ENCODE measurements around the gene EXOC3L4. TPM values are rescaled to one million over a fixed set of nuclear protein-coding genes. Genes with fewer than 3 reads are reported as not detected.

EXOC3L4 gene
- total and polyA plus RNA-seq, 2 donors (not counting 3 experiments of a cell fraction or from before 2014, with no cell fraction given) = not detected

GRCh38 chr14:103151270-103151945 is 56.9 kb downstream of the EXOC3L4 start:
- TF ChIP-seq GATA2 (IDR thresholded peaks at IDR 0.05; ENCODE audit: insufficient read depth, insufficient read length, low read depth, low read length) = no peak
- no peak for TF ChIP-seq POLR2A (IDR thresholded peaks at IDR 0.05; ENCODE audit: low read depth, low read length)
- no peak overlapping the region for H3K9ac ChIP-seq (replicated peaks; ENCODE audit: extremely low read depth, insufficient read depth, low read length)
- no TSS peak for BruUV-seq (replicated peaks)
- H3K4me1 ChIP-seq (ENCODE audit: control insufficient read depth, extremely low read depth, insufficient read depth, low read length) = no peaks in the 10 kb centered on the region
- H3K4me2 ChIP-seq (ENCODE audit: insufficient read depth, low read length) = no peak overlapping the region
- H4K20me1 ChIP-seq (replicated peaks; ENCODE audit: control insufficient read depth, extremely low read depth, insufficient read depth, low read length) = no peaks in the 10 kb centered on the region
- no peak overlapping the region for H3K4me3 ChIP-seq (replicated peaks in 1 of 3; ENCODE audit: insufficient read depth in 1 of 3, low read depth in 1 of 3, low read length in 3 of 3)
- dilution Hi-C loops (cut with MboI; ENCODE audit: extremely low pct_ligation_motif_present, low sequenced_read_pairs) (no loop called here), intact Hi-C loops (cut with micrococcal nuclease) (no loop called here)
- H3K27me3 ChIP-seq (ENCODE audit: control insufficient read depth in 2 of 2, insufficient read depth in 2 of 2, low read length in 2 of 2) = peaks cover 2 to 7% of the 10 kb centered on the region in 2 experiments
- H3K36me3 ChIP-seq (ENCODE audit: control insufficient read depth in 2 of 2, extremely low read depth in 1 of 2, insufficient read depth in 2 of 2, low read length in 2 of 2) = no peaks in the 10 kb centered on the region
- no peak overlapping the region for H3K27ac ChIP-seq (ENCODE audit: insufficient read depth, low read depth, low read length)
- H2AFZ ChIP-seq (ENCODE audit: low read depth, low read length) = no peak overlapping the region
- H3K9me1 ChIP-seq (replicated peaks; ENCODE audit: control insufficient read depth, extremely low read depth, insufficient read depth, low read length) = no peaks in the 10 kb centered on the region
- H3K9me3 ChIP-seq (replicated peaks; ENCODE audit: control insufficient read depth, insufficient read depth, low read length) = no peaks in the 10 kb centered on the region
- DNase-seq (ENCODE audit: low read depth, low spot score) (no peak), FAIRE-seq (no peak)
- no peaks in the 10 kb centered on the region for H3K79me2 ChIP-seq (ENCODE audit: control insufficient read depth, insufficient read depth, low read length)
- ChIA-PET POLR2A (no interaction called here), CTCF (interaction anchor here (2.0 kb wide), 1 partner anchor 46 kb away, joined by 12 read pairs; no protein-coding TSS in a partner anchor)

- H3K36me3 ChIP-seq (ENCODE audit: control insufficient read depth in 2 of 2, extremely low read depth in 1 of 2, insufficient read depth in 2 of 2, low read length in 2 of 2) = no peaks in the 10 kb centered on the region
- H2AFZ ChIP-seq (ENCODE audit: low read depth, low read length) = no peak overlapping the region
- no peak for FAIRE-seq
- H3K4me1 ChIP-seq (ENCODE audit: control insufficient read depth, extremely low read depth, insufficient read depth, low read length) = no peaks in the 10 kb centered on the region
- intact Hi-C loops (cut with micrococcal nuclease) = no loop called here
- H3K79me2 ChIP-seq (ENCODE audit: control insufficient read depth, insufficient read depth, low read length) = no peaks in the 10 kb centered on the region
- H3K9me3 ChIP-seq (replicated peaks; ENCODE audit: control insufficient read depth, insufficient read depth, low read length) = no peaks in the 10 kb centered on the region
- H3K9me1 ChIP-seq (replicated peaks; ENCODE audit: control insufficient read depth, extremely low read depth, insufficient read depth, low read length) = no peaks in the 10 kb centered on the region
- POLR2A ChIA-PET = no interaction called here
- H3K4me3 ChIP-seq (replicated peaks in 1 of 3; ENCODE audit: insufficient read depth in 1 of 3, low read depth in 1 of 3, low read length in 3 of 3) = no peak overlapping the region
- TF ChIP-seq POLR2A (IDR thresholded peaks at IDR 0.05; ENCODE audit: low read depth, low read length) (no peak), GATA2 (IDR thresholded peaks at IDR 0.05; ENCODE audit: insufficient read depth, insufficient read length, low read depth, low read length) (no peak), FOS (IDR thresholded peaks at IDR 0.05; ENCODE audit: borderline replicate concordance, insufficient read depth, low read length) (no peak), POLR2AphosphoS5 (IDR thresholded peaks at IDR 0.05; ENCODE audit: insufficient read depth, low read depth, low read length) (no peak), JUN (IDR thresholded peaks at IDR 0.05; ENCODE audit: borderline replicate concordance, insufficient read depth, insufficient read length, low read depth) (no peak), CTCF (IDR thresholded peaks at IDR 0.05; ENCODE audit: extremely low read depth in 1 of 2, insufficient read depth in 1 of 2, low read depth in 1 of 2, low read length in 2 of 2) (no peak), MAX (IDR thresholded peaks at IDR 0.05; ENCODE audit: insufficient read depth, insufficient read length) (no peak), MYC (IDR thresholded peaks at IDR 0.05; ENCODE audit: low read depth, low read length) (no peak), EZH2 (IDR thresholded peaks at IDR 0.05; ENCODE audit: borderline replicate concordance, low read depth, low read length, severe bottlenecking) (no peak)
- CTCF ChIA-PET = no interaction called here
- no peak overlapping the region for H3K27ac ChIP-seq (ENCODE audit: insufficient read depth, low read depth, low read length)
- no peak for DNase-seq (ENCODE audit: low read depth, low spot score)
- H3K4me2 ChIP-seq (ENCODE audit: insufficient read depth, low read length) = no peak overlapping the region
- BruUV-seq (replicated peaks) = no TSS peak
- no peaks in the 10 kb centered on the region for H4K20me1 ChIP-seq (replicated peaks; ENCODE audit: control insufficient read depth, extremely low read depth, insufficient read depth, low read length)
- no peak overlapping the region for H3K9ac ChIP-seq (replicated peaks; ENCODE audit: extremely low read depth, insufficient read depth, low read length)
- dilution Hi-C loops (cut with MboI; ENCODE audit: extremely low pct_ligation_motif_present, low sequenced_read_pairs) = no loop called here
- H3K27me3 ChIP-seq (ENCODE audit: control insufficient read depth in 2 of 2, insufficient read depth in 2 of 2, low read length in 2 of 2) = peaks cover 2 to 5% of the 10 kb centered on the region in 2 experiments
Observed at GRCh38 chr14:103155010-103155409, 60.5 kb downstream of the EXOC3L4 start.
